Trophoblast cell (in vitro differentiated cells and primary cell): ENCODE measurements around the gene UFM1.

ENCODE experiments used
- DNase-seq, 2 donors: peaks; one replicate each; pipeline ENCODE4 v3.0.0-alpha.2; 2016
- H2AFZ ChIP-seq: 2 replicates; pipeline ENCODE4 v1.6.1; 2013; ENCODE audit warnings: low read length, moderate library complexity, mild to moderate bottlenecking; ENCODE audit not compliant: insufficient read depth, poor library complexity
- H2AK5ac ChIP-seq: 2 replicates; pipeline ENCODE4 v1.6.1; 2013; ENCODE audit warnings: mild to moderate bottlenecking, low read length
- H2BK120ac ChIP-seq: 2 replicates; pipeline ENCODE4 v1.6.1; 2013; ENCODE audit warnings: low read length, mild to moderate bottlenecking, moderate library complexity; ENCODE audit not compliant: insufficient read depth, poor library complexity
- H2BK12ac ChIP-seq: 2 replicates; pipeline ENCODE4 v1.6.1; 2013; ENCODE audit warnings: mild to moderate bottlenecking, low read length, moderate library complexity
- H2BK5ac ChIP-seq: 2 replicates; pipeline ENCODE4 v1.6.1; 2013; ENCODE audit warnings: low read length, low read depth, moderate library complexity, mild to moderate bottlenecking; ENCODE audit not compliant: poor library complexity
- H3K14ac ChIP-seq: 2 replicates; pipeline ENCODE4 v1.6.1; 2013; ENCODE audit warnings: mild to moderate bottlenecking, low read length
- H3K18ac ChIP-seq: 2 replicates; pipeline ENCODE4 v1.6.1; 2013; ENCODE audit warnings: mild to moderate bottlenecking, low read length
- H3K23ac ChIP-seq: 2 replicates; pipeline ENCODE4 v1.6.1; 2013; ENCODE audit warnings: low read length
- H3K27ac ChIP-seq: 2 replicates; pipeline ENCODE4 v1.5.1; 2013; ENCODE audit warnings: low read depth, mild to moderate bottlenecking, inconsistent platforms, low read length, moderate library complexity
- H3K27me3 ChIP-seq: 2 replicates; pipeline ENCODE4 v1.6.1; 2013; ENCODE audit warnings: inconsistent platforms, mild to moderate bottlenecking, low read length, moderate library complexity; ENCODE audit not compliant: insufficient read depth
- H3K36me3 ChIP-seq, 2 experiments: 1 replicate in 1 of 2; 2 replicates in 1 of 2; pipeline ENCODE4 v1.6.1; 2013; ENCODE audit warnings: low read length in 2 of 2, mild to moderate bottlenecking in 2 of 2, moderate library complexity in 1 of 2; ENCODE audit not compliant: insufficient read depth in 2 of 2, control insufficient read depth in 1 of 2
- H3K4ac ChIP-seq: 2 replicates; pipeline ENCODE4 v1.6.1; 2013; ENCODE audit warnings: low read depth, mild to moderate bottlenecking, low read length, moderate library complexity
- H3K4me1 ChIP-seq, 2 experiments: 1 replicate in 1 of 2; 2 replicates in 1 of 2; pipeline ENCODE4 v1.6.1; 2013; ENCODE audit warnings: low read length in 2 of 2, mild to moderate bottlenecking in 2 of 2, moderate library complexity in 1 of 2; ENCODE audit not compliant: insufficient read depth in 2 of 2, control insufficient read depth in 1 of 2
- H3K4me2 ChIP-seq: 2 replicates; pipeline ENCODE4 v1.6.1; 2013; ENCODE audit warnings: inconsistent platforms, mild to moderate bottlenecking, low read length, moderate library complexity
- H3K4me3 ChIP-seq: 2 replicates; pipeline ENCODE4 v1.5.1; 2013; ENCODE audit warnings: mild to moderate bottlenecking, low read depth, low read length, inconsistent platforms
- H3K79me1 ChIP-seq: one replicate; pipeline ENCODE4 v1.6.1; 2013; ENCODE audit warnings: low read length
- H3K79me2 ChIP-seq: 2 replicates; pipeline ENCODE4 v1.6.1; 2013; ENCODE audit warnings: low read length, mild to moderate bottlenecking; ENCODE audit not compliant: control insufficient read depth, insufficient read depth, poor library complexity
- H3K9ac ChIP-seq: 2 replicates; pipeline ENCODE4 v1.6.1; 2013; ENCODE audit warnings: mild to moderate bottlenecking, low read length
- H3K9me3 ChIP-seq: 2 replicates; pipeline ENCODE4 v1.6.1; 2013; ENCODE audit warnings: low read depth, mild to moderate bottlenecking, control low read depth, inconsistent platforms, low read length; ENCODE audit not compliant: insufficient read depth
- H4K12ac ChIP-seq: 2 replicates; pipeline ENCODE4 v1.6.1; 2013; ENCODE audit warnings: low read depth, mild to moderate bottlenecking, low read length, moderate library complexity
- H4K8ac ChIP-seq: 2 replicates; pipeline ENCODE4 v1.6.1; 2013; ENCODE audit warnings: low read depth, mild to moderate bottlenecking, low read length, moderate library complexity
- H4K91ac ChIP-seq: one replicate; pipeline ENCODE4 v1.6.1; 2013; ENCODE audit warnings: low read depth, mild to moderate bottlenecking, low read length, moderate library complexity
- WGBS: extraction: QIAGEN DNeasy Blood & Tissue Kit; methylation state at CpG from one replicate; pipeline ENCODE4 v1.1.7; 2013; ENCODE audit warnings: missing lambda C conversion rate; ENCODE audit not compliant: insufficient read length, insufficient coverage; ENCODE audit errors: extremely low coverage; 5-methylcytosine and 5-hydroxymethylcytosine counted together

UFM1 gene

GRCh38 chr13:38412266-38412665, 62.6 kb downstream of the UFM1 start:
- Histone ChIP-seq H2BK12ac (no peak overlapping the region), H4K8ac (no peak overlapping the region), H4K91ac (no peak overlapping the region), H2AFZ (no peak overlapping the region), H3K4me3 (no peak overlapping the region), H3K36me3 (no peaks in the 10 kb centered on the region), H3K14ac (no peak overlapping the region), H3K79me1 (no peaks in the 10 kb centered on the region), H3K23ac (no peak overlapping the region), H2AK5ac (no peak overlapping the region), H3K9me3 (no peaks in the 10 kb centered on the region), H3K18ac (no peak overlapping the region), H2BK120ac (no peak overlapping the region), H3K4me1 (no peaks in the 10 kb centered on the region), H3K27ac (no peak overlapping the region), H3K9ac (no peak overlapping the region), H3K79me2 (no peaks in the 10 kb centered on the region), H4K12ac (no peak overlapping the region), H3K4me2 (no peak overlapping the region), H2BK5ac (no peak overlapping the region), H3K4ac (no peak overlapping the region), H3K27me3 (no peaks in the 10 kb centered on the region)
- no peak for DNase-seq
- no CpG with 5 or more reads among the region's 1 CpG for WGBS
